B cell (primary cell): ENCODE measurements around the gene PPP1R9A. TPM values are rescaled to one million over a fixed set of nuclear protein-coding genes. Genes with fewer than 3 reads are reported as not detected.
"Not testable (repeated sequence)": the region's sequence is repeated elsewhere in the genome, so short reads cannot be mapped to it uniquely, and the experiment has no call there.

Experiments
- ATAC-seq: fragments of 200-7000 bp; cut with Tn5 transposase; one replicate; pipeline ENCODE4 v1.10.0; 2021; ENCODE audit warnings: low read depth, mild to moderate bottlenecking, moderate number of reproducible peaks, moderate library complexity
- CTCF ChIA-PET: fragments of 350-600 bp; sonication (Branson Sonifier 250); formaldehyde crosslinking; loops from one replicate; lab custom pipeline; 2021; ENCODE audit warnings: antibody characterized with exemption, inconsistent platforms; lab: Charles Lee
- POLR2A ChIA-PET: fragments of 350-600 bp; sonication (Branson Sonifier 250); formaldehyde crosslinking; loops from one replicate; lab custom pipeline; 2021; ENCODE audit warnings: antibody characterized with exemption; lab: Charles Lee
- DNase-seq: peaks from one replicate; pipeline ENCODE4 v3.0.0; 2013
- H2AFZ ChIP-seq: 2 replicates; pipeline ENCODE4 v1.6.1; 2012; ENCODE audit warnings: mild to moderate bottlenecking, low read depth, low read length; ENCODE audit not compliant: insufficient read depth, poor library complexity, severe bottlenecking
- H3K27ac ChIP-seq, 2 donors: 1 replicate in 1 of 2; 2 replicates in 1 of 2; pipeline ENCODE4 v1.5.1; 2012 to 2013; ENCODE audit warnings: low read length in 2 of 2, mild to moderate bottlenecking in 2 of 2, moderate library complexity in 1 of 2
- H3K27me3 ChIP-seq, 4 experiments: fragments of 200-600 bp in 1 of 4; sonication (generic) in 1 of 4; replicated peaks in 1 of 4; 1 replicate in 2 of 4; 2 replicates in 2 of 4; pipeline versions ENCODE4 v1.6.1 to v1.7.0; 2013 to 2016; ENCODE audit warnings: low read length in 3 of 4, mild to moderate bottlenecking in 2 of 4, mixed read lengths in 1 of 4, moderate library complexity in 1 of 4; ENCODE audit not compliant: insufficient read depth in 4 of 4, control insufficient read depth in 3 of 4; ENCODE audit errors: control extremely low read depth in 1 of 4
- H3K36me3 ChIP-seq, 2 experiments: replicated peaks in 1 of 2; 1 replicate in 1 of 2; 2 replicates in 1 of 2; pipeline versions ENCODE4 v1.6.1 to v1.7.1; 2013; ENCODE audit warnings: low read length in 1 of 2; ENCODE audit not compliant: insufficient read depth in 2 of 2, control insufficient read depth in 1 of 2; ENCODE audit errors: control extremely low read depth in 1 of 2, extremely low read depth in 1 of 2
- H3K4me1 ChIP-seq, 2 donors: fragments of 200-600 bp in 1 of 2; sonication (generic) in 1 of 2; 1 replicate in 1 of 2; 2 replicates in 1 of 2; pipeline versions ENCODE4 v1.5.1 to v1.6.1; 2013 to 2017; ENCODE audit warnings: low read length in 2 of 2; ENCODE audit not compliant: control insufficient read depth in 2 of 2, insufficient read depth in 2 of 2
- H3K4me2 ChIP-seq: replicated peaks from 2 replicates; pipeline ENCODE3; 2012; ENCODE audit warnings: mild to moderate bottlenecking, low read depth, low read length; ENCODE audit not compliant: poor library complexity, severe bottlenecking
- H3K4me3 ChIP-seq, 5 experiments: fragments of 200-600 bp in 1 of 5; sonication (generic) in 1 of 5; 1 replicate in 3 of 5; 2 replicates in 2 of 5; pipeline versions ENCODE4 v1.5.1 to v1.7.0; 2011 to 2016; ENCODE audit warnings: low read length in 4 of 5, mild to moderate bottlenecking in 4 of 5, low read depth in 2 of 5, control low read depth in 1 of 5, moderate library complexity in 1 of 5; ENCODE audit not compliant: insufficient read depth in 1 of 5; ENCODE audit errors: control extremely low read depth in 1 of 5, extremely low read depth in 1 of 5
- H3K79me2 ChIP-seq: fragments of 200-600 bp; sonication (generic); one replicate; pipeline ENCODE4 v1.6.0; 2016; ENCODE audit warnings: low read length; ENCODE audit not compliant: control insufficient read depth, insufficient read depth
- H3K9ac ChIP-seq: fragments of 200-600 bp; sonication (generic); 2 replicates; pipeline ENCODE4 v1.6.1; 2017; ENCODE audit warnings: mild to moderate bottlenecking, low read length, moderate library complexity
- H3K9me3 ChIP-seq, 3 donors: one replicate each; pipeline versions ENCODE4 v1.6.1 to v1.7.1; 2013; ENCODE audit warnings: low read length in 2 of 3; ENCODE audit not compliant: control insufficient read depth in 2 of 3, insufficient read depth in 1 of 3; ENCODE audit errors: control extremely low read depth in 1 of 3
- H4K20me1 ChIP-seq: 2 replicates; pipeline ENCODE4 v1.6.0; 2012; ENCODE audit warnings: mild to moderate bottlenecking, low read length; ENCODE audit not compliant: insufficient read depth, control insufficient read depth, poor library complexity, severe bottlenecking
- H3K27ac Mint-ChIP-seq: one replicate; pipeline ENCODE4 v1.8.0; 2021; ENCODE audit warnings: mixed read lengths
- H3K27me3 Mint-ChIP-seq: one replicate; pipeline ENCODE4 v1.8.0; 2021; ENCODE audit warnings: mixed read lengths
- H3K4me1 Mint-ChIP-seq: one replicate; pipeline ENCODE4 v1.8.0; 2021; ENCODE audit warnings: mixed read lengths
- H3K4me3 Mint-ChIP-seq: one replicate; pipeline ENCODE4 v1.8.0; 2021; ENCODE audit warnings: mixed read lengths
- H3K9me3 Mint-ChIP-seq: one replicate; pipeline ENCODE4 v1.8.0; 2022; ENCODE audit warnings: mixed read lengths; ENCODE audit not compliant: insufficient read depth
- EZH2 ChIP-seq: IDR thresholded peaks from 2 replicates; pipeline ENCODE4 v1.6.1; 2012; ENCODE audit warnings: borderline replicate concordance, low read depth, mild to moderate bottlenecking, moderate library complexity, low read length; ENCODE audit not compliant: insufficient read depth, poor library complexity, severe bottlenecking
- WGBS: methylation state at CpG from one replicate; pipeline ENCODE4 v1.1.5; 2013; ENCODE audit warnings: missing lambda C conversion rate; ENCODE audit not compliant: insufficient coverage; 5-methylcytosine and 5-hydroxymethylcytosine counted together
- intact Hi-C: fragments of 100-400 bp; cut with micrococcal nuclease; formaldehyde crosslinking; loops from one replicate; pipeline ENCODE4 v1.10.0; 2022
- polyA plus RNA-seq: library from polyadenylated mRNA; depleted of rRNA; stranded (reverse); fragments of >200 nt; gene quantifications from 2 replicates; pipeline ENCODE4 v1.2.3, GENCODE V29; 2012
- total RNA-seq, 2 donors: library from RNA; stranded (reverse); fragments of 120-200 nt in 1 of 2; gene quantifications; 1 replicate in 1 of 2; 2 replicates in 1 of 2; pipeline versions ENCODE4 v1.2.3 to v1.2.4, GENCODE V29; 2013 to 2022
- TF ChIP-seq, protein P1 (sequence below): fragments of 200-600 bp; IDR thresholded peaks from one replicate; pipeline ENCODE4 v1.8.0; 2022; ENCODE audit warnings: antibody characterized with exemption, mild to moderate bottlenecking

The PPP1R9A gene
- total and polyA plus RNA-seq, 2 donors (not counting 1 experiment from before 2014, with no cell fraction given) = 1.1 to 4.8 TPM

- Histone ChIP-seq H3K4me1 (no peaks in the 10 kb centered on the region), H3K79me2 (no peaks in the 10 kb centered on the region), H3K27me3 (no peaks in the 10 kb centered on the region), H2AFZ (no peak overlapping the region), H3K4me2 (no peak overlapping the region), H3K4me3 (no peak overlapping the region), H4K20me1 (no peaks in the 10 kb centered on the region), H3K27ac (no peak overlapping the region), H3K9me3 (no peaks in the 10 kb centered on the region), H3K9ac (no peak overlapping the region), H3K36me3 (no peaks in the 10 kb centered on the region)
- Mint-ChIP-seq H3K4me3 (no peak overlapping the region), H3K4me1 (peaks cover 3% of the 10 kb centered on the region), H3K27ac (no peak overlapping the region), H3K27me3 (no peaks in the 10 kb centered on the region), H3K9me3 (no peaks in the 10 kb centered on the region)
- 100% methylated on average over 2 of the region's 5 CpGs for WGBS
- ChIA-PET CTCF (no interaction called here), POLR2A (no interaction called here)
- ATAC-seq (no peak), DNase-seq (no peak)
- intact Hi-C loops = no loop called here
- TF ChIP-seq, protein P1, sequence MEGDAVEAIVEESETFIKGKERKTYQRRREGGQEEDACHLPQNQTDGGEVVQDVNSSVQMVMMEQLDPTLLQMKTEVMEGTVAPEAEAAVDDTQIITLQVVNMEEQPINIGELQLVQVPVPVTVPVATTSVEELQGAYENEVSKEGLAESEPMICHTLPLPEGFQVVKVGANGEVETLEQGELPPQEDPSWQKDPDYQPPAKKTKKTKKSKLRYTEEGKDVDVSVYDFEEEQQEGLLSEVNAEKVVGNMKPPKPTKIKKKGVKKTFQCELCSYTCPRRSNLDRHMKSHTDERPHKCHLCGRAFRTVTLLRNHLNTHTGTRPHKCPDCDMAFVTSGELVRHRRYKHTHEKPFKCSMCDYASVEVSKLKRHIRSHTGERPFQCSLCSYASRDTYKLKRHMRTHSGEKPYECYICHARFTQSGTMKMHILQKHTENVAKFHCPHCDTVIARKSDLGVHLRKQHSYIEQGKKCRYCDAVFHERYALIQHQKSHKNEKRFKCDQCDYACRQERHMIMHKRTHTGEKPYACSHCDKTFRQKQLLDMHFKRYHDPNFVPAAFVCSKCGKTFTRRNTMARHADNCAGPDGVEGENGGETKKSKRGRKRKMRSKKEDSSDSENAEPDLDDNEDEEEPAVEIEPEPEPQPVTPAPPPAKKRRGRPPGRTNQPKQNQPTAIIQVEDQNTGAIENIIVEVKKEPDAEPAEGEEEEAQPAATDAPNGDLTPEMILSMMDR = no peak
- no peak for TF ChIP-seq EZH2
Observed at GRCh38 chr7:95006010-95006409, 98.6 kb downstream of the PPP1R9A start.

- POLR2A ChIA-PET, H3K4me3 ChIP-seq, H3K9ac ChIP-seq, H3K36me3 ChIP-seq, ATAC-seq, H3K4me1 ChIP-seq, CTCF ChIA-PET, H3K9me3 ChIP-seq, H3K27ac Mint-ChIP-seq, H2AFZ ChIP-seq, H3K27me3 ChIP-seq, H3K4me1 Mint-ChIP-seq, H4K20me1 ChIP-seq, intact Hi-C loops, H3K27me3 Mint-ChIP-seq, DNase-seq, H3K4me2 ChIP-seq, H3K9me3 Mint-ChIP-seq, H3K79me2 ChIP-seq, H3K27ac ChIP-seq, H3K4me3 Mint-ChIP-seq: not testable (repeated sequence)
- WGBS = no CpG with 5 or more reads among the region's 6 CpGs
Observed at GRCh38 chr7:95008773-95009172, 101.4 kb downstream of the PPP1R9A start.
